HCT116 (cell line): ENCODE data around the gene CLTRN. TPM values are rescaled to one million over a fixed set of nuclear protein-coding genes. Genes with fewer than 3 reads are reported as not detected.

Experiments used
- ATAC-seq: fragments of 200-7000 bp; cut with Tn5 transposase; 2 replicates; pipeline ENCODE4 v1.9.1; 2020; ENCODE audit warnings: mild to moderate bottlenecking, moderate library complexity
- BruUV-seq: library from RNA; stranded (reverse); fragments of 400-500 nt; replicated peaks from 2 replicates; lab custom pipeline; 2021; lab: Mats Ljungman, UMichigan
- CTCF ChIA-PET: fragments of 300-600 bp; sonication (Branson Sonifier 250); formaldehyde crosslinking; loops from one replicate; lab custom pipeline; 2021; ENCODE audit warnings: antibody characterized with exemption; lab: Charles Lee
- POLR2A ChIA-PET: fragments of 300-600, 350-600 bp; sonication (Branson Sonifier 250); formaldehyde crosslinking; loops from one replicate; lab custom pipeline; 2021; ENCODE audit warnings: antibody characterized with exemption; lab: Charles Lee
- RAD21 ChIA-PET, 2 experiments: fragments of 300-600 bp; sonication (Branson Sonifier 250); formaldehyde crosslinking; loops; one replicate each; lab custom pipeline; 2023; ENCODE audit warnings: low total read pairs in 2 of 2; ENCODE audit not compliant: uncharacterized antibody in 2 of 2, unreplicated experiment in 2 of 2, low non-redundant PET in 1 of 2; lab: Charles Lee
- DNase-seq: peaks from one replicate; pipeline ENCODE4 v3.0.0-alpha.2; 2010; ENCODE audit warnings: low read depth, low spot score
- H2AFZ ChIP-seq: fragments of 200-600 bp; shearing (Covaris generic), sonication (generic); 2 replicates; pipeline ENCODE4 v1.6.1; 2017; ENCODE audit warnings: low read depth, mixed run types, mixed read lengths, antibody characterized with exemption, low read length; ENCODE audit not compliant: poor library complexity, severe bottlenecking
- H3K27ac ChIP-seq: 2 replicates; pipeline ENCODE4 v1.5.1; 2012; ENCODE audit warnings: low read depth, low read length
- H3K27me3 ChIP-seq: fragments of 200-600 bp; sonication (generic); 2 replicates; pipeline ENCODE4 v1.6.1; 2016; ENCODE audit warnings: mixed run types, low read length, mixed read lengths; ENCODE audit not compliant: insufficient read depth
- H3K36me3 ChIP-seq, 2 experiments: fragments of 200-500 bp in 1 of 2; fragments of 200-600 bp in 1 of 2; sonication (Bioruptor generic) in 1 of 2; sonication (generic) in 1 of 2; 2 replicates each; pipeline versions ENCODE4 v1.5.1 to v1.6.1; 2014 to 2016; ENCODE audit warnings: low read length in 2 of 2, inconsistent platforms in 1 of 2, mixed read lengths in 1 of 2, mixed run types in 1 of 2; ENCODE audit not compliant: insufficient read depth in 2 of 2, control insufficient read depth in 1 of 2
- H3K4me1 ChIP-seq, 2 experiments: fragments of 200-600 bp in 1 of 2; sonication (generic) in 1 of 2; 2 replicates each; pipeline versions ENCODE4 v1.5.1 to v1.6.1; 2012 to 2017; ENCODE audit warnings: low read length in 2 of 2, inconsistent platforms in 1 of 2, mild to moderate bottlenecking in 1 of 2, mixed read lengths in 1 of 2, mixed run types in 1 of 2, moderate library complexity in 1 of 2; ENCODE audit not compliant: insufficient read depth in 2 of 2, control insufficient read depth in 1 of 2
- H3K4me2 ChIP-seq: fragments of 200-600 bp; sonication (generic); 2 replicates; pipeline ENCODE4 v1.6.1; 2017; ENCODE audit warnings: mixed run types, low read length, mixed read lengths
- H3K4me3 ChIP-seq, 2 experiments: fragments of 200-600 bp in 1 of 2; sonication (generic) in 1 of 2; replicated peaks in 1 of 2; 2 replicates each; pipeline ENCODE4 v1.5.1; 2011 to 2016; ENCODE audit warnings: low read length in 2 of 2, control low read depth in 1 of 2, low read depth in 1 of 2, mild to moderate bottlenecking in 1 of 2, mixed read lengths in 1 of 2, mixed run types in 1 of 2
- H3K79me2 ChIP-seq: fragments of 200-600 bp; sonication (generic); 2 replicates; pipeline ENCODE4 v1.6.1; 2017; ENCODE audit warnings: mild to moderate bottlenecking, mixed run types, low read length, moderate library complexity, mixed read lengths; ENCODE audit not compliant: insufficient read depth
- H3K9ac ChIP-seq: fragments of 200-600 bp; sonication (generic); 2 replicates; pipeline ENCODE4 v1.6.1; 2016; ENCODE audit warnings: low read length, mixed read lengths
- H3K9me2 ChIP-seq: fragments of 200-600 bp; sonication (generic), shearing (Covaris generic); 2 replicates; pipeline ENCODE4 v1.6.1; 2017; ENCODE audit warnings: mixed run types, mild to moderate bottlenecking, moderate library complexity; ENCODE audit not compliant: insufficient read depth
- H3K9me3 ChIP-seq, 2 experiments: fragments of 200-500 bp in 1 of 2; fragments of 200-600 bp in 1 of 2; sonication (Bioruptor generic) in 1 of 2; sonication (generic) in 1 of 2; 2 replicates each; pipeline ENCODE4 v1.6.1; 2014 to 2017; ENCODE audit warnings: low read length in 2 of 2, mixed read lengths in 2 of 2, inconsistent platforms in 1 of 2, low read depth in 1 of 2, mild to moderate bottlenecking in 1 of 2, mixed run types in 1 of 2, moderate library complexity in 1 of 2; ENCODE audit not compliant: control insufficient read depth in 1 of 2, insufficient read depth in 1 of 2
- H4K20me1 ChIP-seq: fragments of 200-600 bp; sonication (generic), shearing (Covaris generic); 2 replicates; pipeline ENCODE4 v1.6.1; 2017; ENCODE audit warnings: mixed run types, mild to moderate bottlenecking, moderate library complexity; ENCODE audit not compliant: insufficient read depth
- ELF1 ChIP-seq: IDR thresholded peaks from 2 replicates; pipeline ENCODE4 v1.6.1; 2012; ENCODE audit warnings: low read depth, borderline replicate concordance
- EZH2 ChIP-seq: fragments of 200-600 bp; sonication (generic); IDR thresholded peaks from 2 replicates; pipeline ENCODE4 v1.6.1; 2017; ENCODE audit warnings: antibody characterized with exemption, mixed run types
- FOSL1 ChIP-seq: IDR thresholded peaks from 2 replicates; pipeline ENCODE4 v1.6.1; 2012; ENCODE audit warnings: low read depth
- JUND ChIP-seq: IDR thresholded peaks from 2 replicates; pipeline ENCODE4 v1.6.1; 2012
- POLR2A ChIP-seq: IDR thresholded peaks from 2 replicates; pipeline ENCODE4 v1.7.0; 2011; ENCODE audit warnings: borderline replicate concordance; ENCODE audit not compliant: insufficient read depth, insufficient read length; ENCODE audit errors: extremely low read depth
- POLR2AphosphoS5 ChIP-seq: IDR thresholded peaks from 2 replicates; pipeline ENCODE4 v1.6.1; 2011; ENCODE audit warnings: mild to moderate bottlenecking, low read depth, low read length, moderate library complexity
- SRF ChIP-seq: IDR thresholded peaks from 2 replicates; pipeline ENCODE4 v1.6.1; 2012; ENCODE audit warnings: low read depth
- TCF7L2 ChIP-seq: IDR thresholded peaks from 2 replicates; pipeline ENCODE4 v1.7.0; 2011; ENCODE audit warnings: borderline replicate concordance, inconsistent platforms; ENCODE audit not compliant: insufficient read depth, insufficient read length; ENCODE audit errors: extremely low read depth
- YY1 ChIP-seq: IDR thresholded peaks from 2 replicates; pipeline ENCODE4 v1.6.1; 2011; ENCODE audit warnings: low read length, low read depth, moderate library complexity, mild to moderate bottlenecking; ENCODE audit not compliant: insufficient replicate concordance; ENCODE audit errors: extremely low read depth
- ZFX ChIP-seq: fragments of 450-650 bp; IDR thresholded peaks from 2 replicates; pipeline ENCODE4 v1.6.1; 2017
- intact Hi-C: fragments of 100-400 bp; cut with micrococcal nuclease; formaldehyde crosslinking; loops from 2 replicates; pipeline ENCODE4 v1.10.0; 2022
- total RNA-seq: library from RNA; stranded (reverse); gene quantifications from one replicate; pipeline ENCODE4 v1.2.1, GENCODE V29; 2021; ENCODE audit not compliant: unreplicated experiment
- TF ChIP-seq, protein P1 (sequence below): IDR thresholded peaks from 2 replicates; pipeline ENCODE4 v1.6.1; 2012
- TF ChIP-seq, protein P2 (sequence below): IDR thresholded peaks from 2 replicates; pipeline ENCODE4 v1.6.1; 2011; ENCODE audit warnings: mild to moderate bottlenecking, low read length, moderate library complexity; ENCODE audit not compliant: insufficient replicate concordance; ENCODE audit errors: extremely low read depth
- TF ChIP-seq, protein P3 (sequence below): IDR thresholded peaks from 2 replicates; pipeline ENCODE4 v1.6.1; 2012; ENCODE audit warnings: low read depth
- TF ChIP-seq, protein P4 (sequence below): IDR thresholded peaks from 2 replicates; pipeline ENCODE4 v1.6.1; 2012

CLTRN gene
- total RNA-seq, 1 experiment from 2014 or later: 0.25 TPM

DNA sequence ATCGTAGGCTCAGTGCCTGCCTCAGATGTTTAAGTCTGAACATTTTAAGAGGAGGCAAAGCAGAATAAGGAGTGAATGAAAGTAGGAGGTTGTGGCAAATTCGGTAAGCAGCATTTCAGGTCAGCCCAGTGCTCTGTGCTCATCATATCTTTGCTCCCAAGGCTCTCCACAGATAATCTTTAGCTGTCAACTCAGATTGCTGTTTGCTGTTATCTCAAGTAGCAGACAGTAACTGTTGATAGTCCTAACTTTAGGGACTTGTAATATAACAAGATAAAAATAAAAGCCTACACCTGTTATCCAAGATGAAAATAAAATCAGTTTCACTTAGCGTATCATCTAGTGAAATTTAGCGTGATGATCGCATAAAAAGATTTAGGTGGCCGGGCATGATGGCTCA, 18.6 kb upstream of the CLTRN start:
- Histone ChIP-seq H3K36me3 (no peaks in the 10 kb centered on the region), H3K9me2 (no peaks in the 10 kb centered on the region), H3K4me1 (peaks cover 0 to 4% of the 10 kb centered on the region in 2 experiments; a peak in 1 of 4 replicates), H2AFZ (no peak overlapping the region), H3K4me2 (no peak overlapping the region), H3K27ac (no peak overlapping the region), H3K9ac (no peak overlapping the region), H4K20me1 (no peaks in the 10 kb centered on the region), H3K27me3 (no peaks in the 10 kb centered on the region), H3K79me2 (peaks cover 48% of the 10 kb centered on the region), H3K9me3 (no peaks in the 10 kb centered on the region), H3K4me3 (no peak overlapping the region)
- TF ChIP-seq FOSL1 (no peak), ZFX (no peak), SRF (no peak)
- TF ChIP-seq, protein P1, sequence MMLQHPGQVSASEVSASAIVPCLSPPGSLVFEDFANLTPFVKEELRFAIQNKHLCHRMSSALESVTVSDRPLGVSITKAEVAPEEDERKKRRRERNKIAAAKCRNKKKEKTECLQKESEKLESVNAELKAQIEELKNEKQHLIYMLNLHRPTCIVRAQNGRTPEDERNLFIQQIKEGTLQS: no peak
- TF ChIP-seq, protein P2, sequence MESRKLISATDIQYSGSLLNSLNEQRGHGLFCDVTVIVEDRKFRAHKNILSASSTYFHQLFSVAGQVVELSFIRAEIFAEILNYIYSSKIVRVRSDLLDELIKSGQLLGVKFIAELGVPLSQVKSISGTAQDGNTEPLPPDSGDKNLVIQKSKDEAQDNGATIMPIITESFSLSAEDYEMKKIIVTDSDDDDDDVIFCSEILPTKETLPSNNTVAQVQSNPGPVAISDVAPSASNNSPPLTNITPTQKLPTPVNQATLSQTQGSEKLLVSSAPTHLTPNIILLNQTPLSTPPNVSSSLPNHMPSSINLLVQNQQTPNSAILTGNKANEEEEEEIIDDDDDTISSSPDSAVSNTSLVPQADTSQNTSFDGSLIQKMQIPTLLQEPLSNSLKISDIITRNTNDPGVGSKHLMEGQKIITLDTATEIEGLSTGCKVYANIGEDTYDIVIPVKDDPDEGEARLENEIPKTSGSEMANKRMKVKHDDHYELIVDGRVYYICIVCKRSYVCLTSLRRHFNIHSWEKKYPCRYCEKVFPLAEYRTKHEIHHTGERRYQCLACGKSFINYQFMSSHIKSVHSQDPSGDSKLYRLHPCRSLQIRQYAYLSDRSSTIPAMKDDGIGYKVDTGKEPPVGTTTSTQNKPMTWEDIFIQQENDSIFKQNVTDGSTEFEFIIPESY: no peak
- ChIA-PET CTCF (no interaction called here), POLR2A (no interaction called here), RAD21 (no interaction called here)
- no TSS peak for BruUV-seq
- ATAC-seq: no peak
- no peak for DNase-seq
- intact Hi-C loops: no loop called here

DNA sequence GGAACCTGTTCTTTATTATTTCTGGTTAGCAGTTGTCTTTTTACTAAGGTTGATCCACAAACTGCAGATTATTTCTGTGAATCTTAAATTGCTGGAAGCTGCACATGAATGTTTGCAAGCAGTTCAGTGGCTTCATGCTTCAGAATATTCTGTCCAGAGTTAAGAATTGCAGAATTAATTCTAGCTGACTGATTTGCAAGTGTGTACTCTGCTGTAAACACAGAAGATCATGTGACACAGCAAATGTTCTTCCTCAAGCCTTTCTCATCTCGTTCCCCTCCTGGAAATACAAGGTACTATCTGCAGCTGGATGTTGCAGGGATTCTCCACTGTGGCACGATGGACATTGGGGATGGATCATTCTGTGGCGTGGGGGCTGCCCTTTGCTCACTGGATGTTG, 16.8 kb upstream of the CLTRN start:
- POLR2A ChIA-PET: no interaction called here
- RAD21 ChIA-PET: no interaction called here
- DNase-seq (no peak), ATAC-seq (no peak)
- no peaks in the 10 kb centered on the region for H3K9me2 ChIP-seq
- H3K4me2 ChIP-seq: no peak overlapping the region
- no peak overlapping the region for H3K4me3 ChIP-seq
- peaks cover 0 to 7% of the 10 kb centered on the region in 2 experiments; a peak in 1 of 4 replicates for H3K4me1 ChIP-seq
- CTCF ChIA-PET: no interaction called here
- H4K20me1 ChIP-seq: no peaks in the 10 kb centered on the region
- H3K36me3 ChIP-seq: no peaks in the 10 kb centered on the region
- no peaks in the 10 kb centered on the region for H3K9me3 ChIP-seq
- H3K27ac ChIP-seq: no peak overlapping the region
- no peaks in the 10 kb centered on the region for H3K27me3 ChIP-seq
- peaks cover 55% of the 10 kb centered on the region for H3K79me2 ChIP-seq
- intact Hi-C loops: no loop called here
- H3K9ac ChIP-seq: no peak overlapping the region
- H2AFZ ChIP-seq: no peak overlapping the region
- no TSS peak for BruUV-seq
- no peak for TF ChIP-seq POLR2A
- no peak for TF ChIP-seq ELF1
- TF ChIP-seq TCF7L2: no peak
- no peak for TF ChIP-seq YY1
- no peak for TF ChIP-seq EZH2
- TF ChIP-seq SRF: no peak
- TF ChIP-seq, protein P3, sequence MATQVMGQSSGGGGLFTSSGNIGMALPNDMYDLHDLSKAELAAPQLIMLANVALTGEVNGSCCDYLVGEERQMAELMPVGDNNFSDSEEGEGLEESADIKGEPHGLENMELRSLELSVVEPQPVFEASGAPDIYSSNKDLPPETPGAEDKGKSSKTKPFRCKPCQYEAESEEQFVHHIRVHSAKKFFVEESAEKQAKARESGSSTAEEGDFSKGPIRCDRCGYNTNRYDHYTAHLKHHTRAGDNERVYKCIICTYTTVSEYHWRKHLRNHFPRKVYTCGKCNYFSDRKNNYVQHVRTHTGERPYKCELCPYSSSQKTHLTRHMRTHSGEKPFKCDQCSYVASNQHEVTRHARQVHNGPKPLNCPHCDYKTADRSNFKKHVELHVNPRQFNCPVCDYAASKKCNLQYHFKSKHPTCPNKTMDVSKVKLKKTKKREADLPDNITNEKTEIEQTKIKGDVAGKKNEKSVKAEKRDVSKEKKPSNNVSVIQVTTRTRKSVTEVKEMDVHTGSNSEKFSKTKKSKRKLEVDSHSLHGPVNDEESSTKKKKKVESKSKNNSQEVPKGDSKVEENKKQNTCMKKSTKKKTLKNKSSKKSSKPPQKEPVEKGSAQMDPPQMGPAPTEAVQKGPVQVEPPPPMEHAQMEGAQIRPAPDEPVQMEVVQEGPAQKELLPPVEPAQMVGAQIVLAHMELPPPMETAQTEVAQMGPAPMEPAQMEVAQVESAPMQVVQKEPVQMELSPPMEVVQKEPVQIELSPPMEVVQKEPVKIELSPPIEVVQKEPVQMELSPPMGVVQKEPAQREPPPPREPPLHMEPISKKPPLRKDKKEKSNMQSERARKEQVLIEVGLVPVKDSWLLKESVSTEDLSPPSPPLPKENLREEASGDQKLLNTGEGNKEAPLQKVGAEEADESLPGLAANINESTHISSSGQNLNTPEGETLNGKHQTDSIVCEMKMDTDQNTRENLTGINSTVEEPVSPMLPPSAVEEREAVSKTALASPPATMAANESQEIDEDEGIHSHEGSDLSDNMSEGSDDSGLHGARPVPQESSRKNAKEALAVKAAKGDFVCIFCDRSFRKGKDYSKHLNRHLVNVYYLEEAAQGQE: no peak
- TF ChIP-seq, protein P4, sequence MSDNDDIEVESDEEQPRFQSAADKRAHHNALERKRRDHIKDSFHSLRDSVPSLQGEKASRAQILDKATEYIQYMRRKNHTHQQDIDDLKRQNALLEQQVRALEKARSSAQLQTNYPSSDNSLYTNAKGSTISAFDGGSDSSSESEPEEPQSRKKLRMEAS: no peak
- TF ChIP-seq POLR2AphosphoS5: no peak
- TF ChIP-seq JUND: no peak
